NCI-H2196 treated with DMSO at 0.1 percent for 48 hours (cell line): Measurements from ENCODE around the gene CARS1.

Source experiments
- DNase-seq: peaks from one replicate; lab custom pipeline; 2025; ENCODE audit not compliant: unreplicated experiment; lab: John Stamatoyannopoulos, UW

Gene CARS1

GRCh38 chr11:2994336-2994730, 62.9 kb downstream of the CARS1 start:
- DNase-seq, result no peak

GRCh38 chr11:2992997-2993325, 64.3 kb downstream of the CARS1 start:
- DNase-seq, result no peak

GRCh38 chr11:2992234-2992996, 64.8 kb downstream of the CARS1 start, which contains the start of gene NAP1L4:
Gene NAP1L4, minus strand, starts transcription at chr11:2992329. Its CDS starts 13,109 bp downstream, at chr11:2979220.
- DNase-seq, result peak; percentile 95

DNA sequence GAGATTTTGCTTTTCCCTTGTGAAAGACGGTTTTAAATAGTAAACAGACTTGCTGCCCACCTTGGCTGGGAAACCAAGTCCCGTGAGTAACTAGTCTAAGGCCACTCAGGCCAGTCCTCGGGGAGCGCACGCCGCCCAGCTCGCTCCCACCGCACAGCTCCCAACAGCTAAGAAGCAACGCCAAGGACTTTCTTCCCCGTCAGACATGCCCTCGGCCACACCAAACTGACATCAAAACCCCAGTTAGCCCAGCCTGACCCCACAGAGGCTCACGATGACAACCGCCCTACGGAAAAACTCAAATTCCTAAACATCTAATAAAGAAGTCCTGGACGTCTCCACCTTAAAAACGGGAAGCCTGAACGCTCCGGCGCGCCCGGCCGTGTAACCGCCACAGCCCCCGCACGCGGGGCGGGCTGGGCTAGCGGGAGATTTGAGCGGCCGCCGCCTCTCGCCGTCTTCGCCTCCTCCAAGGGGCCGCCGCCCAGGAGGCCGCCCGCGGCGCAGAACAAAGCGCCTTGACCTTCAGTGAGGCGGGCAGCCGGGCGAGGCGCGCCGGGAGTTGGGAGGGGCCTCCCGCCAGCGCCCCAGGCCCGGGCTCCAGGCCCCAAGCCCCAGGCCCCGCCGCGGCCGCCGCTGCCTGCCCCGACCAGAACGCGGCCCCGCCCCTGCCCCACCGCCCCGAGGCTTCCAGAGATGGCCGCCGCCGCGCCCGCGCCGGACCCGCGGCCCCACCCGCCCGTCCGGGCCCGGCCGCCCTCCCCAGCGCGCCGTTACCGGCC, 65.6 kb downstream of the CARS1 start:
- DNase-seq, result no peak

DNA sequence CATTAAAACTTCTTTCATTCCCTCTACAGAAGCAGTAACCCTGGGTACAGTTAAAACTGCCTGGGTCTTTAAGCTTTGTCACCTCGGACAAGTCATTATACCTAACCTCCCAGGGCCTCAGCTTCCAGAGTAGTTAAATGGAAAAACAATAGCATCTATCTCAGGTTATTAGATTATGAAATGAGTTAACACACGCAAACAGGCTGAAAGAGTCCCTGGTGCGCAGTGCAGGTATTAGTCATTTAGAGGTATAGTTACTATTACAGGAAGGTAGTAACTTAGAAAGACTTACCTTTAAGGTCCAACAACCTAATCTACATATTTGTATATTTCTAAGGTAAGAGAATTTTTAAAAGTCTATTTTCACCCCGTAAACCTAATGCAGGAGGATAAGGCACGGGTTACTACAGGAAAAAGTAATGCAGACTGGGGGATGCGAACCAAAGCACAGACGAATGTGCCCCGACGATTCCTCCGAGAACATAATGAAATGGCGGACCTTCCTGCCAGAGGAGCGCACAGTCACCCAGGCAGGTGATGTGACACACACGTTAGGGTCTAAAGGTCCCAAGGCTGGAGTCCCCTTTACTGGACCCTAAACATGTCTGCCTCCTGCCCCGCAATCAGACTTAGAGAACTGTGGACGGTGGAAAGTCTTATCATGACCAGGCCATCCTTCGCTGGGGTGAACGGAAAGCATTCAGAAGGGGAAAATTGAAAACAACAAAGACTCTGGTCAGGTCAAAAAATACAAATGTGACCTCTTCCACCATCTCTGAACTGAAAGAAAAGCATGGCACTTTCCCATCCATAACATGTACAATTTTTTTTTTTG, 66.4 kb downstream of the CARS1 start:
- no peak for DNase-seq

GRCh38 chr11:2989551-2989950, 67.7 kb downstream of the CARS1 start:
- DNase-seq, result no peak

- DNase-seq, result no peak
Measured at GRCh38 chr11:2989006-2989405, 68.2 kb downstream of the CARS1 start.

- no peak for DNase-seq
Measured at GRCh38 chr11:2987881-2988861, 69.1 kb downstream of the CARS1 start.

DNA sequence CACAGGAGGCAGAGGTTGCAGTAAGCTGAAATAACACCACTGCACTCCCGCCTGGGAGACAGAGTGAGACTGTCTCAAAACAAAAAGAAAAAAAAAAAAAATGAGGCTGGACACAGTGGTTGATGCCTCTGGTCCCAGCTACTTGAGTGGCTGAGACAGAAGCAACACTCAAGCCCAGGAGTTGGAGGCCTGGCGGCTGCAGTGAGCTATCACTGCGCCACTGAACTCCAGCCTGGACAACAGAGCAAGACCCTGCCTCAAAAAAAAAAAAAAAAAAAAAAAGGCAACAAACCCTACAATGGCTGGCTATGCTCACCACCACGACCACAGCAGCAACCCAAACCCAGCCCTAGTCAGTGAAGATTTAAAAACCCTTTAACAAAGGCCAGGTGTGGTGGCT, 73.3 kb downstream of the CARS1 start:
- no peak for DNase-seq

GRCh38 chr11:2982214-2982613, 75.0 kb downstream of the CARS1 start:
- DNase-seq, result no peak

DNA sequence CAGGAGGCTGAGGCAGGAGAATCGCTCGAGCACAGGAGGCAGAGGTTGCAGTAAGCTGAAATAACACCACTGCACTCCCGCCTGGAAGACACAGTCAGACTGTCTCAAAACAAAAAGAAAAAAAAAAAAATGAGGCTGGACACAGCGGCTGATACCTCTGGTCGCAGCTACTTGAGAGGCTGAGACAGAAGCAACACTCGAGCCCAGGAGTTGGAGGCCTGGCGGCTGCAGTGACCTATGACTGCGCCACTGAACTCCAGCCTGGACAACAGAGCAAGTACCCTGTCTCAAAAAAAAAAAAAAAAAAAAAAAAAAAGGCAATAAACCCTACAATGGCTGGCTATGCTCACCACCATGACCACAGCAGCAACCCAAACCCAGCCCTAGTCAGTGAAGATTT, 76.1 kb downstream of the CARS1 start:
- no peak for DNase-seq

- no peak for DNase-seq
Measured at GRCh38 chr11:2980168-2980840, 76.9 kb downstream of the CARS1 start.

- no peak for DNase-seq
Measured at GRCh38 chr11:2977113-2977512, 80.1 kb downstream of the CARS1 start.

DNA sequence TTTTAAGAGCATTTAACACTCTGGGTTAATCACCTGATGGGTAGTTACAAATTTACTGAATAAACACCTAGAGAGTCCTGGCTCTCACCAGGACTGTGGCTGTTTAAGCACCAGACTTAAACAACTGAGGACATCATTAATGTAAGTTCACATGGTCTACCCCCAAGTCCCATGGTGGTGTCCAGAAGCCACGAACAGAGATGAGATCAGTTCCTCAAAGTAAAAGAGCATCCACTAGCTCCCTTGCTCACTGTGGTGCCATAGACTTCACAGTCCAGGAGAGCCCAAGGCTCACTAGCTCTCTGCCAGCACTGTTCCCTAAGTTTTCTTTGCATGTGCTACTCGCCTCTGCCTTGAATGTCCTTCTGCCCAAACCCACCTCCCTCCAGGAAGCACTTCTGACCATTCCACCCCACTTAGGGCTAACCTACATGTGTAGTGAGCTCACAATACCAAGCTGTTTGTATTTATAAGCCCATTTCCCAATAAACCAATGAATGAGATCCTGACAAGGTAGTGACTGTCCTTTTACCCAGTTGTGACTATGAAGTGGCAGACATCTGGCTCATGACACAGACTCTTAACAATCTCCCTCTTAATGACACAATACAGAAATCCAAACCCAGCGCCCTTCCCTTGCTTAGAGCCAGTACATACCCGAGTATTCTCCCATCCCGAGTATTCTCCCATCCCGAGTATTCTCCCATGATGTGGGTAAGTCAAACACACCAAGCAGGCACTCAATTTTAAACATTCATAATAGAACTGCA, 80.7 kb downstream of the CARS1 start:
- DNase-seq, result no peak

GRCh38 chr11:2975594-2975993, 81.6 kb downstream of the CARS1 start:
- peak; percentile 16 for DNase-seq

DNA sequence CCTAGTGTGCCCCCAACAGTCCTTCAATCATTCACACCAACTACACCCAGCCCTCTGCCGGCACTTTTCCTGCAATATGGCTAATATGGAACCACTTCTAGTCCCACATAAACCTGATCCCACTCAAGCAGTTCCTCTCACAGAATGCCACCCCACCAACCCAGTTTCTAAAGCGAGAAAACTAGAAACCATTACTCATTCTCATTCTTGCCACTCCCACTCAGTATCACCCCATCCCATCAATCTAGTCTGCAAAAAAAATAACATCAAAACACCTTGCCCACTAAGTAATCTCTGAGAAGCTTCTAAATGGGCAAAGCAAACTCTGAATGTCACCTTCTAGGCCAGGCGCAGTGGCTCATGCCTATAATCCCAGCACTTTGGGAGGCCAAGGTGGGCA, 83.0 kb downstream of the CARS1 start:
- DNase-seq, result no peak

DNA sequence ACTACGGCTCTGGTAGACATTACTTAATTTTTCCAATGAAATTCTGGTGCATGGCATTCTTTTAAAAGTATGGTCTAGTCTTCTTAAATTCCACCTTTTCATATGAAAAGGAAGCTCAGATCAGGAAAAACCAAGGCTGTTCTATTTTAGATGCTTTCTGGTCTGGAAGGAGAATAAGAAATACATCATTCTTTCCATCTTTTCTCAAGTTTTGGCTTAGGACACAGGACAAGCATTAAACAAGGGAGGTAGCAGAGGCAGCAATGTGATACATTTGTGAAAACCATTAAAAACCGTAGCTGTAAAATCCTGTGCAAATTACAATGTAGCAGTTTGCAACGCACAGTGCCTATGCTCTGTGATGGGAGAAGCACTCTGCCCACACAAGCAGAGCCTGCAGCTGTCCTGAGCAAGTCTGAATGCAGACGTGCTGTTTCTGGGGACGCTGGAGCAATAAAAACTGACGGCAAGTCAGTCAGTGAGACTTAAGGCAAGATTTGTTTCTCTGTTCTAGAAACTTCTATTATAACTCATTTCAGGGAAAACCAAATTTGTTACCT, 88.8 kb downstream of the CARS1 start:
- no peak for DNase-seq

- no peak for DNase-seq
Measured at GRCh38 chr11:2964782-2965181, 92.4 kb downstream of the CARS1 start.

GRCh38 chr11:2963761-2964160, 93.5 kb downstream of the CARS1 start:
- DNase-seq, result no peak
